ENCODE results near the gene NET1. TPM values are rescaled to one million over a fixed set of nuclear protein-coding genes. Genes with fewer than 3 reads are reported as not detected.

Gene NET1
- polyA plus RNA-seq, 1 of the 3 experiments (the other 2 are of a cell fraction): 4.7 TPM

DNA sequence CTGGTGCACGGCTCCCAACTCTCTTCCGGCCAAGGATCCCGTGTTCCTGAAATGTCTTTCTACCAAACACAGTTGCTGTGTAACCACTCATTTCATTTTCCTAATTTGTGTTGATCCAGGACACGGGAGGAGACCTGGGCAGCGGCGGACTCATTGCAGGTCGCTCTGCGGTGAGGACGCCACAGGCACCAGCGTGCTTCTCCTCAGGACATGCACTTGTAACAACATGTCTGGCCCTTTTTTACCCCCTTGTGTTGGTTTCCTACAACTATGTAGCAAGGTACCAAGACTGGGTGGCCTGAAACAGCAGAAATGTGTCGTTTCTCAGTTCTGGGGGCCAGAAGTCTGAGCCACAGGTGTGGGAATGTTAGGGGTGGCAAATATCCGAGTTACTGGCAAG, 68.8 kb downstream of the NET1 start (continued):
- TF ChIP-seq, protein P1, sequence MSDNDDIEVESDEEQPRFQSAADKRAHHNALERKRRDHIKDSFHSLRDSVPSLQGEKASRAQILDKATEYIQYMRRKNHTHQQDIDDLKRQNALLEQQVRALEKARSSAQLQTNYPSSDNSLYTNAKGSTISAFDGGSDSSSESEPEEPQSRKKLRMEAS (IDR thresholded peaks at IDR 0.05; ENCODE audit: low read depth): no peak
- no peak for TF ChIP-seq RFX5 (IDR thresholded peaks at IDR 0.05; ENCODE audit: low read length)

DNA sequence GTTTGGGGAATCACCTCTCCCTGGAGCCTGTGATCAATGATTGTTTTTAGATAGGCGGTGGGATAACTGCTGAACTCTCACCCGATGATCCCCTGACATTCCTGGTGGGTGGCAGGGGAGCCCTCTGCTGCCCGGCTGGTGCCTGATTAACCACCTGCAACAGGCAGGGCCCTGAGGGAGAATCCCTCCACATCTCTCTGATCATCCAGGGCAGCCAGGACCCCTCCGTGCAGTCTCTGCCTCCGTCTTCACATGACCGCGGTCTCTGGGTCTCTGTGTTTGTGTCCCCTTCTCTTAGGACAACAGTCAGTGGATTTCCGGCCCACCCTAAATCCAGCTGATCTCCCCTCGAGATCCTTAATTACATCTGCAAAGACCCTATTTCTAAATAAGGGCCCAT, 69.7 kb downstream of the NET1 start:
- no peaks in the 10 kb centered on the region for H3K36me3 ChIP-seq (replicated peaks in 1 of 2; ENCODE audit: control insufficient read depth in 1 of 2, insufficient read depth in 2 of 2, low read length in 1 of 2)
- DNase-seq: no peak
- no peak overlapping the region for H3K27ac ChIP-seq (ENCODE audit: low read depth in 2 of 2, low read length in 1 of 2)
- no peak overlapping the region for H3K4me3 ChIP-seq (ENCODE audit: low read depth in 2 of 2, low read length in 1 of 2)
- TF ChIP-seq ELF1 (IDR thresholded peaks at IDR 0.05) (no peak), FOSL2 (IDR thresholded peaks at IDR 0.05; ENCODE audit: borderline replicate concordance, low read depth) (no peak), EP300 (IDR thresholded peaks at IDR 0.05; ENCODE audit: borderline replicate concordance in 1 of 2, low read depth in 1 of 2, low read length in 1 of 2) (no peak), RFX5 (IDR thresholded peaks at IDR 0.05; ENCODE audit: low read length) (no peak), RCOR1 (IDR thresholded peaks at IDR 0.05; ENCODE audit: low read length) (no peak), NRF1 (IDR thresholded peaks at IDR 0.05; ENCODE audit: low read depth, low read length) (no peak), CHD2 (IDR thresholded peaks at IDR 0.05; ENCODE audit: low read length, partially characterized antibody) (no peak), TAF1 (IDR thresholded peaks at IDR 0.05; ENCODE audit: borderline replicate concordance, low read depth, low read length) (no peak), GABPA (IDR thresholded peaks at IDR 0.05; ENCODE audit: low read depth) (no peak), RAD21 (IDR thresholded peaks at IDR 0.05; ENCODE audit: low read length) (no peak), NFIC (IDR thresholded peaks at IDR 0.05; ENCODE audit: borderline replicate concordance) (no peak)
- TF ChIP-seq, protein P2, sequence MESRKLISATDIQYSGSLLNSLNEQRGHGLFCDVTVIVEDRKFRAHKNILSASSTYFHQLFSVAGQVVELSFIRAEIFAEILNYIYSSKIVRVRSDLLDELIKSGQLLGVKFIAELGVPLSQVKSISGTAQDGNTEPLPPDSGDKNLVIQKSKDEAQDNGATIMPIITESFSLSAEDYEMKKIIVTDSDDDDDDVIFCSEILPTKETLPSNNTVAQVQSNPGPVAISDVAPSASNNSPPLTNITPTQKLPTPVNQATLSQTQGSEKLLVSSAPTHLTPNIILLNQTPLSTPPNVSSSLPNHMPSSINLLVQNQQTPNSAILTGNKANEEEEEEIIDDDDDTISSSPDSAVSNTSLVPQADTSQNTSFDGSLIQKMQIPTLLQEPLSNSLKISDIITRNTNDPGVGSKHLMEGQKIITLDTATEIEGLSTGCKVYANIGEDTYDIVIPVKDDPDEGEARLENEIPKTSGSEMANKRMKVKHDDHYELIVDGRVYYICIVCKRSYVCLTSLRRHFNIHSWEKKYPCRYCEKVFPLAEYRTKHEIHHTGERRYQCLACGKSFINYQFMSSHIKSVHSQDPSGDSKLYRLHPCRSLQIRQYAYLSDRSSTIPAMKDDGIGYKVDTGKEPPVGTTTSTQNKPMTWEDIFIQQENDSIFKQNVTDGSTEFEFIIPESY (IDR thresholded peaks at IDR 0.05; ENCODE audit: borderline replicate concordance, low read depth): no peak
- TF ChIP-seq, protein P3, sequence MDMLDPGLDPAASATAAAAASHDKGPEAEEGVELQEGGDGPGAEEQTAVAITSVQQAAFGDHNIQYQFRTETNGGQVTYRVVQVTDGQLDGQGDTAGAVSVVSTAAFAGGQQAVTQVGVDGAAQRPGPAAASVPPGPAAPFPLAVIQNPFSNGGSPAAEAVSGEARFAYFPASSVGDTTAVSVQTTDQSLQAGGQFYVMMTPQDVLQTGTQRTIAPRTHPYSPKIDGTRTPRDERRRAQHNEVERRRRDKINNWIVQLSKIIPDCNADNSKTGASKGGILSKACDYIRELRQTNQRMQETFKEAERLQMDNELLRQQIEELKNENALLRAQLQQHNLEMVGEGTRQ (IDR thresholded peaks at IDR 0.05; ENCODE audit: borderline replicate concordance, low read depth, low read length): no peak
- TF ChIP-seq, protein P4, sequence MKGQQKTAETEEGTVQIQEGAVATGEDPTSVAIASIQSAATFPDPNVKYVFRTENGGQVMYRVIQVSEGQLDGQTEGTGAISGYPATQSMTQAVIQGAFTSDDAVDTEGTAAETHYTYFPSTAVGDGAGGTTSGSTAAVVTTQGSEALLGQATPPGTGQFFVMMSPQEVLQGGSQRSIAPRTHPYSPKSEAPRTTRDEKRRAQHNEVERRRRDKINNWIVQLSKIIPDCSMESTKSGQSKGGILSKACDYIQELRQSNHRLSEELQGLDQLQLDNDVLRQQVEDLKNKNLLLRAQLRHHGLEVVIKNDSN (IDR thresholded peaks at IDR 0.05; ENCODE audit: borderline replicate concordance, low read depth): no peak
- TF ChIP-seq, protein P1 (IDR thresholded peaks at IDR 0.05; ENCODE audit: low read depth): no peak
- TF ChIP-seq, protein P5, sequence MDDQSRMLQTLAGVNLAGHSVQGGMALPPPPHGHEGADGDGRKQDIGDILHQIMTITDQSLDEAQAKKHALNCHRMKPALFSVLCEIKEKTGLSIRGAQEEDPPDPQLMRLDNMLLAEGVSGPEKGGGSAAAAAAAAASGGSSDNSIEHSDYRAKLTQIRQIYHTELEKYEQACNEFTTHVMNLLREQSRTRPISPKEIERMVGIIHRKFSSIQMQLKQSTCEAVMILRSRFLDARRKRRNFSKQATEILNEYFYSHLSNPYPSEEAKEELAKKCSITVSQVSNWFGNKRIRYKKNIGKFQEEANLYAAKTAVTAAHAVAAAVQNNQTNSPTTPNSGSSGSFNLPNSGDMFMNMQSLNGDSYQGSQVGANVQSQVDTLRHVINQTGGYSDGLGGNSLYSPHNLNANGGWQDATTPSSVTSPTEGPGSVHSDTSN (IDR thresholded peaks at IDR 0.05): no peak
- TF ChIP-seq, protein P6, sequence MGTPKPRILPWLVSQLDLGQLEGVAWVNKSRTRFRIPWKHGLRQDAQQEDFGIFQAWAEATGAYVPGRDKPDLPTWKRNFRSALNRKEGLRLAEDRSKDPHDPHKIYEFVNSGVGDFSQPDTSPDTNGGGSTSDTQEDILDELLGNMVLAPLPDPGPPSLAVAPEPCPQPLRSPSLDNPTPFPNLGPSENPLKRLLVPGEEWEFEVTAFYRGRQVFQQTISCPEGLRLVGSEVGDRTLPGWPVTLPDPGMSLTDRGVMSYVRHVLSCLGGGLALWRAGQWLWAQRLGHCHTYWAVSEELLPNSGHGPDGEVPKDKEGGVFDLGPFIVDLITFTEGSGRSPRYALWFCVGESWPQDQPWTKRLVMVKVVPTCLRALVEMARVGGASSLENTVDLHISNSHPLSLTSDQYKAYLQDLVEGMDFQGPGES (IDR thresholded peaks at IDR 0.05; ENCODE audit: low read depth, low read length): no peak
- no peak overlapping the region for H2AFZ ChIP-seq (ENCODE audit: low read depth)
- no peaks in the 10 kb centered on the region for H4K20me1 ChIP-seq (ENCODE audit: insufficient read depth)
- WGBS (ENCODE audit: low lambda C conversion rate): 87% methylated on average over 9 of the region's 9 CpGs
- H3K9ac ChIP-seq: no peak overlapping the region
- no peaks in the 10 kb centered on the region for H3K79me2 ChIP-seq (ENCODE audit: insufficient read depth)
- no peaks in the 10 kb centered on the region for H3K4me1 ChIP-seq (ENCODE audit: control insufficient read depth in 1 of 2, insufficient read depth in 2 of 2, low read depth in 1 of 2, low read length in 1 of 2)
- H3K9me3 ChIP-seq: no peaks in the 10 kb centered on the region
- no peaks in the 10 kb centered on the region for H3K27me3 ChIP-seq (ENCODE audit: insufficient read depth)
- POLR2A ChIA-PET: no interaction called here
- CTCF ChIA-PET: no interaction called here
- no peak overlapping the region for H3K4me2 ChIP-seq
- H3K9me2 ChIP-seq: no peaks in the 10 kb centered on the region
- H3F3A ChIP-seq (replicated peaks; ENCODE audit: insufficient read depth): no peaks in the 10 kb centered on the region
